CD14-positive monocyte (primary cell): ENCODE measurements around the gene LRRC59. TPM values are rescaled to one million over a fixed set of nuclear protein-coding genes. Genes with fewer than 3 reads are reported as not detected.

Experiments used
- DNase-seq, 3 donors: peaks; one replicate each; pipeline ENCODE4 v3.0.0-alpha.2; 2011 to 2022
- H2AFZ ChIP-seq: 2 replicates; pipeline ENCODE4 v1.6.0; 2012; ENCODE audit warnings: mild to moderate bottlenecking, low read depth, low read length, inconsistent platforms; ENCODE audit not compliant: insufficient read depth, poor library complexity, severe bottlenecking
- H3K27ac ChIP-seq, 2 donors: 1 replicate in 1 of 2; 2 replicates in 1 of 2; pipeline ENCODE4 v1.5.1; 2012 to 2013; ENCODE audit warnings: low read length in 2 of 2, control low read depth in 1 of 2, inconsistent platforms in 1 of 2, low read depth in 1 of 2, mild to moderate bottlenecking in 1 of 2
- H3K27me3 ChIP-seq, 2 donors: one replicate each; pipeline versions ENCODE4 v1.6.0 to v1.6.1; 2011 to 2013; ENCODE audit warnings: low read length in 2 of 2; ENCODE audit not compliant: control insufficient read depth in 2 of 2, insufficient read depth in 2 of 2
- H3K36me3 ChIP-seq, 2 donors: replicated peaks in 1 of 2; 1 replicate in 1 of 2; 2 replicates in 1 of 2; pipeline versions ENCODE4 v1.5.1 to v1.6.1; 2012 to 2013; ENCODE audit warnings: low read length in 2 of 2, control low read depth in 1 of 2, inconsistent platforms in 1 of 2, mild to moderate bottlenecking in 1 of 2; ENCODE audit not compliant: insufficient read depth in 2 of 2, control insufficient read depth in 1 of 2
- H3K4me1 ChIP-seq, 2 donors: 1 replicate in 1 of 2; 2 replicates in 1 of 2; pipeline versions ENCODE4 v1.5.1 to v1.6.1; 2012 to 2013; ENCODE audit warnings: low read length in 2 of 2, control low read depth in 1 of 2, inconsistent platforms in 1 of 2, mild to moderate bottlenecking in 1 of 2, moderate library complexity in 1 of 2; ENCODE audit not compliant: insufficient read depth in 2 of 2, control insufficient read depth in 1 of 2
- H3K4me2 ChIP-seq: replicated peaks from 2 replicates; pipeline ENCODE3; 2012; ENCODE audit warnings: low read length, moderate library complexity, mild to moderate bottlenecking; ENCODE audit not compliant: poor library complexity, severe bottlenecking; ENCODE audit errors: extremely low read depth
- H3K4me3 ChIP-seq, 3 experiments: fragments of 200-600 bp in 1 of 3; sonication (generic) in 1 of 3; replicated peaks in 1 of 3; 1 replicate in 2 of 3; 2 replicates in 1 of 3; pipeline ENCODE4 v1.5.1; 2011 to 2013; ENCODE audit warnings: low read length in 3 of 3, mild to moderate bottlenecking in 3 of 3, control low read depth in 2 of 3, low read depth in 2 of 3, inconsistent platforms in 1 of 3, moderate library complexity in 1 of 3
- H3K79me2 ChIP-seq: 2 replicates; pipeline ENCODE4 v1.6.0; 2012; ENCODE audit warnings: mild to moderate bottlenecking, control low read depth, inconsistent platforms, low read length, moderate library complexity; ENCODE audit not compliant: insufficient read depth
- H3K9ac ChIP-seq: 2 replicates; pipeline ENCODE4 v1.6.0; 2017; ENCODE audit warnings: low read length, mild to moderate bottlenecking; ENCODE audit not compliant: insufficient read depth, poor library complexity, severe bottlenecking
- H3K9me3 ChIP-seq, 2 donors: replicated peaks in 1 of 2; 1 replicate in 1 of 2; 2 replicates in 1 of 2; pipeline versions ENCODE4 v1.5.1 to v1.6.1; 2012 to 2013; ENCODE audit warnings: low read length in 2 of 2, control low read depth in 1 of 2; ENCODE audit not compliant: control insufficient read depth in 1 of 2, insufficient read depth in 1 of 2
- H4K20me1 ChIP-seq: 2 replicates; pipeline ENCODE4 v1.6.0; 2012; ENCODE audit warnings: mild to moderate bottlenecking, low read length, control low read depth, moderate library complexity; ENCODE audit not compliant: insufficient read depth
- H3K27ac Mint-ChIP-seq, 7 donors: one replicate each; pipeline ENCODE4 v1.8.0; 2020; ENCODE audit warnings: mild to moderate bottlenecking in 7 of 7, mixed read lengths in 7 of 7, moderate library complexity in 6 of 7, inconsistent platforms in 2 of 7
- H3K27me3 Mint-ChIP-seq, 3 donors: one replicate each; pipeline ENCODE4 v1.8.0; 2021 to 2022; ENCODE audit warnings: low read depth in 3 of 3, mild to moderate bottlenecking in 3 of 3, mixed read lengths in 3 of 3, moderate library complexity in 3 of 3, inconsistent platforms in 1 of 3
- H3K36me3 Mint-ChIP-seq, 2 donors: one replicate each; pipeline ENCODE4 v1.8.0; 2020; ENCODE audit warnings: mixed read lengths in 2 of 2, inconsistent platforms in 1 of 2, mild to moderate bottlenecking in 1 of 2
- H3K4me1 Mint-ChIP-seq: one replicate; pipeline ENCODE4 v1.8.0; 2020; ENCODE audit warnings: mild to moderate bottlenecking, mixed read lengths
- H3K4me3 Mint-ChIP-seq, 2 donors: one replicate each; pipeline ENCODE4 v1.8.0; 2020; ENCODE audit warnings: mild to moderate bottlenecking in 2 of 2, mixed read lengths in 2 of 2, moderate library complexity in 1 of 2
- H3K9me3 Mint-ChIP-seq, 7 donors: one replicate each; pipeline ENCODE4 v1.8.0; 2020 to 2022; ENCODE audit warnings: mixed read lengths in 7 of 7, mild to moderate bottlenecking in 6 of 7, moderate library complexity in 6 of 7, inconsistent platforms in 2 of 7
- CTCF ChIP-seq: fragments of 200-600 bp; IDR thresholded peaks from one replicate; pipeline ENCODE4 v1.8.0; 2022; ENCODE audit warnings: antibody characterized with exemption, mild to moderate bottlenecking
- WGBS: methylation state at CpG from one replicate; pipeline ENCODE4 v1.1.5; 2013; ENCODE audit warnings: missing lambda C conversion rate; ENCODE audit not compliant: insufficient coverage; 5-methylcytosine and 5-hydroxymethylcytosine counted together
- intact Hi-C, 2 donors: fragments of 100-400 bp; cut with micrococcal nuclease; formaldehyde crosslinking; loops; one replicate each; pipeline versions ENCODE4 v1.15.0 to v1.15.1; 2023
- polyA plus RNA-seq, 3 donors: library from polyadenylated mRNA; depleted of rRNA in 1 of 3; unstranded in 2 of 3; stranded (reverse) in 1 of 3; fragments of 300-500 nt in 2 of 3; fragments of >200 nt in 1 of 3; fragmentation: Illumina TruSeq in 2 of 3; gene quantifications; 1 replicate in 2 of 3; 2 replicates in 1 of 3; pipeline ENCODE4 v1.2.3, GENCODE V29; 2012 to 2021

LRRC59 gene
- polyA plus RNA-seq, 3 donors, result 36.6 to 48.9 (median 45.7) TPM

- H3K9me3 Mint-ChIP-seq, result no peaks in the 10 kb centered on the region
- WGBS, result 97% methylated on average over 5 of the region's 6 CpGs
- peaks cover 0 to 2% (median 1%) of the 10 kb centered on the region in 3 donors for H3K27me3 Mint-ChIP-seq
- Histone ChIP-seq H3K9me3 (no peaks in the 10 kb centered on the region), H3K36me3 (peaks cover 35 to 42% of the 10 kb centered on the region in 2 donors), H2AFZ (no peak overlapping the region), H3K9ac (no peak overlapping the region), H3K4me1 (peaks cover 3% of the 10 kb centered on the region in 2 donors), H3K27ac (no peak overlapping the region), H3K4me3 (no peak overlapping the region), H3K79me2 (peaks cover 5% of the 10 kb centered on the region), H3K4me2 (no peak overlapping the region), H3K27me3 (no peaks in the 10 kb centered on the region), H4K20me1 (peaks cover 13% of the 10 kb centered on the region)
- no peak for TF ChIP-seq CTCF
- H3K4me1 Mint-ChIP-seq, result peaks cover 12% of the 10 kb centered on the region
- peaks cover 38 to 44% of the 10 kb centered on the region in 2 donors for H3K36me3 Mint-ChIP-seq
- intact Hi-C loops, result no loop called here
- no peak overlapping the region for H3K4me3 Mint-ChIP-seq
- H3K27ac Mint-ChIP-seq, result peak overlapping the region in 1 of 7 donors; percentile 5
- DNase-seq, result no peak
Observed at GRCh38 chr17:50352072-50352692, 45.1 kb downstream of the LRRC59 start.

GRCh38 chr17:50350733-50351132 is 46.6 kb downstream of the LRRC59 start:
- Histone ChIP-seq H4K20me1 (peaks cover 13% of the 10 kb centered on the region), H3K9me3 (no peaks in the 10 kb centered on the region), H3K4me2 (no peak overlapping the region), H3K4me1 (peaks cover 11 to 12% of the 10 kb centered on the region in 2 donors), H3K79me2 (peaks cover 14% of the 10 kb centered on the region), H3K36me3 (peaks cover 20 to 28% of the 10 kb centered on the region in 2 donors), H3K27me3 (no peaks in the 10 kb centered on the region), H3K9ac (no peak overlapping the region), H3K27ac (no peak overlapping the region), H3K4me3 (no peak overlapping the region), H2AFZ (no peak overlapping the region)
- 88% methylated on average over 2 of the region's 2 CpGs for WGBS
- no peak for TF ChIP-seq CTCF
- Mint-ChIP-seq H3K4me3 (no peak overlapping the region), H3K27ac (no peak overlapping the region), H3K9me3 (no peaks in the 10 kb centered on the region), H3K36me3 (peaks cover 24 to 30% of the 10 kb centered on the region in 2 donors), H3K4me1 (peaks cover 19% of the 10 kb centered on the region), H3K27me3 (peaks cover 2 to 3% (median 3%) of the 10 kb centered on the region in 3 donors)
- DNase-seq, result no peak
- intact Hi-C loops, result no loop called here
